Liver (tissue), 9 donors: Measurements from ENCODE around the gene RETREG1. TPM values are rescaled to one million over a fixed set of nuclear protein-coding genes. Genes with fewer than 3 reads are reported as not detected.

Experiments
- DNase-seq: peaks from one replicate; pipeline ENCODE4 v3.0.0-alpha.2; 2017; ENCODE audit warnings: low spot score
- H3K27ac ChIP-seq, 2 donors: one replicate each; pipeline ENCODE4 v1.7.0; 2013; ENCODE audit warnings: inconsistent platforms in 2 of 2, low read length in 2 of 2, control low read depth in 1 of 2, low read depth in 1 of 2, mild to moderate bottlenecking in 1 of 2
- H3K27me3 ChIP-seq, 4 donors: one replicate each; pipeline versions ENCODE4 v1.6.1 to v1.7.0; 2013; ENCODE audit warnings: low read length in 3 of 4, inconsistent platforms in 1 of 4, mild to moderate bottlenecking in 1 of 4, moderate library complexity in 1 of 4; ENCODE audit not compliant: control insufficient read depth in 4 of 4, insufficient read depth in 4 of 4
- H3K36me3 ChIP-seq, 4 donors: one replicate each; pipeline versions ENCODE4 v1.6.1 to v1.7.0; 2013; ENCODE audit warnings: low read length in 3 of 4, mild to moderate bottlenecking in 3 of 4, low read depth in 1 of 4, moderate library complexity in 1 of 4; ENCODE audit not compliant: control insufficient read depth in 4 of 4, insufficient read depth in 3 of 4
- H3K4me1 ChIP-seq, 4 donors: one replicate each; pipeline versions ENCODE4 v1.6.1 to v1.7.0; 2013; ENCODE audit warnings: low read length in 3 of 4, mild to moderate bottlenecking in 3 of 4, moderate library complexity in 1 of 4; ENCODE audit not compliant: control insufficient read depth in 4 of 4, insufficient read depth in 4 of 4
- H3K4me3 ChIP-seq, 3 donors: one replicate each; pipeline versions ENCODE4 v1.6.1 to v1.7.0; 2013; ENCODE audit warnings: low read length in 3 of 3, control low read depth in 1 of 3, low read depth in 1 of 3, mild to moderate bottlenecking in 1 of 3
- H3K9ac ChIP-seq, 2 donors: one replicate each; pipeline ENCODE4 v1.7.0; 2013; ENCODE audit warnings: low read length in 2 of 2, mild to moderate bottlenecking in 2 of 2, moderate library complexity in 2 of 2, control low read depth in 1 of 2, low read depth in 1 of 2
- H3K9me3 ChIP-seq, 4 donors: one replicate each; pipeline versions ENCODE4 v1.6.1 to v1.7.0; 2013; ENCODE audit warnings: low read length in 3 of 4; ENCODE audit not compliant: control insufficient read depth in 4 of 4
- EGR1 ChIP-seq, 2 donors: IDR thresholded peaks; 2 replicates each; pipeline ENCODE4 v1.6.1; 2016 to 2018; ENCODE audit warnings: antibody characterized with exemption in 2 of 2, low read depth in 2 of 2
- FOXA1 ChIP-seq: IDR thresholded peaks from 2 replicates; pipeline ENCODE4 v1.6.1; 2016; ENCODE audit warnings: antibody characterized with exemption
- FOXA2 ChIP-seq: IDR thresholded peaks from 2 replicates; pipeline ENCODE4 v1.6.1; 2016; ENCODE audit warnings: antibody characterized with exemption
- GABPA ChIP-seq, 2 donors: IDR thresholded peaks in 1 of 2; conservative IDR thresholded peaks in 1 of 2; 2 replicates each; pipeline ENCODE4 v1.6.1; 2016; ENCODE audit warnings: antibody characterized with exemption in 2 of 2, mild to moderate bottlenecking in 1 of 2, moderate library complexity in 1 of 2
- HNF4A ChIP-seq, 2 donors: conservative IDR thresholded peaks; 2 replicates each; pipeline ENCODE4 v1.6.1; 2016; ENCODE audit warnings: antibody characterized with exemption in 2 of 2, mild to moderate bottlenecking in 2 of 2
- HNF4G ChIP-seq: IDR thresholded peaks from 2 replicates; pipeline ENCODE4 v1.6.1; 2016; ENCODE audit warnings: antibody characterized with exemption
- JUND ChIP-seq, 2 donors: IDR thresholded peaks; 2 replicates each; pipeline ENCODE4 v1.6.1; 2016; ENCODE audit warnings: antibody characterized with exemption in 2 of 2
- NR2F2 ChIP-seq: IDR thresholded peaks from 2 replicates; pipeline ENCODE4 v1.6.1; 2016; ENCODE audit warnings: antibody characterized with exemption
- RAD21 ChIP-seq, 2 donors: IDR thresholded peaks; 2 replicates each; pipeline ENCODE4 v1.6.1; 2016; ENCODE audit warnings: antibody characterized with exemption in 2 of 2, mild to moderate bottlenecking in 2 of 2
- RXRA ChIP-seq, 2 donors: IDR thresholded peaks; 2 replicates each; pipeline ENCODE4 v1.6.1; 2017 to 2018; ENCODE audit warnings: antibody characterized with exemption in 2 of 2, mild to moderate bottlenecking in 1 of 2
- SP1 ChIP-seq: IDR thresholded peaks from 2 replicates; pipeline ENCODE4 v1.6.1; 2018; ENCODE audit warnings: antibody characterized with exemption, mild to moderate bottlenecking
- TAF1 ChIP-seq: conservative IDR thresholded peaks from 2 replicates; pipeline ENCODE4 v1.6.1; 2016; ENCODE audit warnings: antibody characterized with exemption, mild to moderate bottlenecking
- ZBTB33 ChIP-seq: IDR thresholded peaks from 2 replicates; pipeline ENCODE4 v1.6.1; 2016; ENCODE audit warnings: antibody characterized with exemption
- WGBS: extraction: QIAGEN DNeasy Blood & Tissue Kit; methylation state at CpG from one replicate; pipeline ENCODE4 v1.1.7; 2013; 5-methylcytosine and 5-hydroxymethylcytosine counted together
- polyA plus RNA-seq, 2 donors: library from polyadenylated mRNA; stranded (reverse) in 1 of 2; unstranded in 1 of 2; fragments of 200-250 nt in 1 of 2; fragments of >200 nt in 1 of 2; fragmentation: Nextera tagmentation in 1 of 2; extraction: Ambion mirVana in 1 of 2; gene quantifications; one replicate each; pipeline versions ENCODE4 v1.2.1 to v1.2.3, GENCODE V29; 2013 to 2015
- total RNA-seq, 2 donors: library from RNA; depleted of rRNA; stranded (reverse); fragments of >200 nt; gene quantifications; one replicate each; pipeline ENCODE4 v1.2.3, GENCODE V29; 2014
- TF ChIP-seq, protein P1 (sequence below): IDR thresholded peaks from 2 replicates; pipeline ENCODE4 v1.6.1; 2016; ENCODE audit warnings: antibody characterized with exemption, mild to moderate bottlenecking
- TF ChIP-seq, protein P2 (sequence below): fragments of 150-350 bp; IDR thresholded peaks from 2 replicates; pipeline ENCODE4 v1.5.1; 2017; ENCODE audit warnings: improper control_type of control experiment, low read depth, low read length; ENCODE audit not compliant: missing input control
- TF ChIP-seq, protein P3 (sequence below): IDR thresholded peaks from 2 replicates; pipeline ENCODE4 v1.6.1; 2016; ENCODE audit warnings: antibody characterized with exemption
- donor health status: healthy.
- donor health status: healthy.
- donor health status: healthy.
- donor health status: healthy.
- donor health status: healthy.

The RETREG1 gene
- total and polyA plus RNA-seq, 4 donors = 0.70 to 28.1 (median 4.2) TPM

DNA sequence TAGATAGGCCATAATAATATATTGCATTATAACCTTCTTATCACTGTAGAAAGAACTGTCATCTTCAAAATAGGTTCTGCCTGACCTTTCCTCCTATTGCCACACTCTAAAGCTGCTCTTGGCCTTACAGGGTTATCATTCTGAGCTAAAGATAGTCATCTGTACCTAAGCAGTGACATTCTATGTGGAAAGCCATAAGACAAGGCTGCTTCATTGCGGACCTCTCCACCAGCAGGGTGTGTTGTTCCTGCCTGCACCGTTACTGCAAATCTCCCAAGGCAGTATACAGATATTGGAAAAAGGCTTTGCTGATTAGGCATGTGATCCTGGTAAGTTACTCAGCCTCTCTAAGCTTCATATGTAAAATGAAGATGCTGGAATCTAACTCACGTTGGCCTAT is 159.3 kb downstream of the RETREG1 start (continued):
- TF ChIP-seq, protein P1, sequence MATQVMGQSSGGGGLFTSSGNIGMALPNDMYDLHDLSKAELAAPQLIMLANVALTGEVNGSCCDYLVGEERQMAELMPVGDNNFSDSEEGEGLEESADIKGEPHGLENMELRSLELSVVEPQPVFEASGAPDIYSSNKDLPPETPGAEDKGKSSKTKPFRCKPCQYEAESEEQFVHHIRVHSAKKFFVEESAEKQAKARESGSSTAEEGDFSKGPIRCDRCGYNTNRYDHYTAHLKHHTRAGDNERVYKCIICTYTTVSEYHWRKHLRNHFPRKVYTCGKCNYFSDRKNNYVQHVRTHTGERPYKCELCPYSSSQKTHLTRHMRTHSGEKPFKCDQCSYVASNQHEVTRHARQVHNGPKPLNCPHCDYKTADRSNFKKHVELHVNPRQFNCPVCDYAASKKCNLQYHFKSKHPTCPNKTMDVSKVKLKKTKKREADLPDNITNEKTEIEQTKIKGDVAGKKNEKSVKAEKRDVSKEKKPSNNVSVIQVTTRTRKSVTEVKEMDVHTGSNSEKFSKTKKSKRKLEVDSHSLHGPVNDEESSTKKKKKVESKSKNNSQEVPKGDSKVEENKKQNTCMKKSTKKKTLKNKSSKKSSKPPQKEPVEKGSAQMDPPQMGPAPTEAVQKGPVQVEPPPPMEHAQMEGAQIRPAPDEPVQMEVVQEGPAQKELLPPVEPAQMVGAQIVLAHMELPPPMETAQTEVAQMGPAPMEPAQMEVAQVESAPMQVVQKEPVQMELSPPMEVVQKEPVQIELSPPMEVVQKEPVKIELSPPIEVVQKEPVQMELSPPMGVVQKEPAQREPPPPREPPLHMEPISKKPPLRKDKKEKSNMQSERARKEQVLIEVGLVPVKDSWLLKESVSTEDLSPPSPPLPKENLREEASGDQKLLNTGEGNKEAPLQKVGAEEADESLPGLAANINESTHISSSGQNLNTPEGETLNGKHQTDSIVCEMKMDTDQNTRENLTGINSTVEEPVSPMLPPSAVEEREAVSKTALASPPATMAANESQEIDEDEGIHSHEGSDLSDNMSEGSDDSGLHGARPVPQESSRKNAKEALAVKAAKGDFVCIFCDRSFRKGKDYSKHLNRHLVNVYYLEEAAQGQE = no peak
- no peak for TF ChIP-seq HNF4G
- no peak for TF ChIP-seq TAF1
- no peak for TF ChIP-seq SP1
- TF ChIP-seq FOXA1 = no peak
- no peak for TF ChIP-seq GABPA (IDR thresholded peaks at IDR 0.05 in 1 of 2, conservative IDR thresholded peaks at IDR 0.05 in 1 of 2)
- no peak for TF ChIP-seq RAD21 (IDR thresholded peaks at IDR 0.05)

DNA sequence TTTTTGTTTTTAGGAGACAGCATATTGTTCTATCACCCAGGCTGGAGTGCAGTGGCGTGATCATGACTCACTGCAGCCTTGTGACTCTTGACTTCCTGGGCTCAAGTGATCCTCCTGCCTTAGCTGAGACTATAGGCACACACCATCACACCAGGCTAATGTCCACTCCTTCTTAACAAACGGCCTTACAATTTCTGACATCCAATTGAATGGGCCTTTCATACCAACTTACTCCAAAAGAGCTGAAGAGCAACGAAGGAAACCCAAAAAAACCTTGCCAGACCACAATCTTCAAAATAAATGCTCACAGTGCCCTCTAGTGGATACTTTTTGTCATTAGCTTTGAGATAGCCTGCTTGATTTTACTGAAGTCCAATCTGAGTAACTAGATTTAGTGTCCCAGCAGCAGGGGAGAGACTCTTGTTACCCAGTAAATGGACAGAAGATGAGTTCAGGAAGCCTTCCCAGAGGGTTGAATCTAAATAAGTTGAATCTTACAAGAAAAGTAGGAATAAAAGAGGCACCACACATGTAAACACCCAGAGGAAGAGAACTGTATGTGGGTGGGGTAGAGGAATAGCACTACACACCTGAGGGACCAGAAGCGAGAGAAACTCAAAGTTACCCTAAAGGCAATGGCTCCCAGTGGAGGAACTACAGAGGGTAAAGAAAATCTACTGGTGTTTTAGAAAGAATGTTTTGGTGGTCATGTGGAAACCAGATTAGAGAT is 160.5 kb downstream of the RETREG1 start:
- no peak for DNase-seq
- H3K27me3 ChIP-seq = no peaks in the 10 kb centered on the region
- H3K36me3 ChIP-seq = peaks cover 15 to 75% (median 45%) of the 10 kb centered on the region in 4 donors
- H3K4me1 ChIP-seq = peaks cover 0 to 11% (median 4%) of the 10 kb centered on the region in 4 donors
- WGBS = 42% methylated on average over 4 of the region's 4 CpGs
- H3K27ac ChIP-seq = no peak overlapping the region
- H3K4me3 ChIP-seq = no peak overlapping the region
- H3K9ac ChIP-seq = peak overlapping the region in 1 of 2 donors; percentile 6
- no peaks in the 10 kb centered on the region for H3K9me3 ChIP-seq
- TF ChIP-seq HNF4A (conservative IDR thresholded peaks at IDR 0.05) (peak in 1 of 2 donors; percentile 24), FOXA2 (no peak), RAD21 (IDR thresholded peaks at IDR 0.05) (peak; percentile 71 to 79)
- TF ChIP-seq, protein P2, sequence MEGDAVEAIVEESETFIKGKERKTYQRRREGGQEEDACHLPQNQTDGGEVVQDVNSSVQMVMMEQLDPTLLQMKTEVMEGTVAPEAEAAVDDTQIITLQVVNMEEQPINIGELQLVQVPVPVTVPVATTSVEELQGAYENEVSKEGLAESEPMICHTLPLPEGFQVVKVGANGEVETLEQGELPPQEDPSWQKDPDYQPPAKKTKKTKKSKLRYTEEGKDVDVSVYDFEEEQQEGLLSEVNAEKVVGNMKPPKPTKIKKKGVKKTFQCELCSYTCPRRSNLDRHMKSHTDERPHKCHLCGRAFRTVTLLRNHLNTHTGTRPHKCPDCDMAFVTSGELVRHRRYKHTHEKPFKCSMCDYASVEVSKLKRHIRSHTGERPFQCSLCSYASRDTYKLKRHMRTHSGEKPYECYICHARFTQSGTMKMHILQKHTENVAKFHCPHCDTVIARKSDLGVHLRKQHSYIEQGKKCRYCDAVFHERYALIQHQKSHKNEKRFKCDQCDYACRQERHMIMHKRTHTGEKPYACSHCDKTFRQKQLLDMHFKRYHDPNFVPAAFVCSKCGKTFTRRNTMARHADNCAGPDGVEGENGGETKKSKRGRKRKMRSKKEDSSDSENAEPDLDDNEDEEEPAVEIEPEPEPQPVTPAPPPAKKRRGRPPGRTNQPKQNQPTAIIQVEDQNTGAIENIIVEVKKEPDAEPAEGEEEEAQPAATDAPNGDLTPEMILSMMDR = peak; percentile 67

GRCh38 chr5:16455668-16456067 is 161.1 kb downstream of the RETREG1 start:
- DNase-seq = no peak
- no peak for TF ChIP-seq RAD21 (IDR thresholded peaks at IDR 0.05)
- TF ChIP-seq EGR1 (IDR thresholded peaks at IDR 0.05; ENCODE audit: low read depth in 2 of 2) = no peak
- TF ChIP-seq FOXA2 = no peak
- TF ChIP-seq NR2F2 = no peak
- TF ChIP-seq, protein P3, sequence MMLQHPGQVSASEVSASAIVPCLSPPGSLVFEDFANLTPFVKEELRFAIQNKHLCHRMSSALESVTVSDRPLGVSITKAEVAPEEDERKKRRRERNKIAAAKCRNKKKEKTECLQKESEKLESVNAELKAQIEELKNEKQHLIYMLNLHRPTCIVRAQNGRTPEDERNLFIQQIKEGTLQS = no peak
- no peak for TF ChIP-seq JUND (IDR thresholded peaks at IDR 0.05)
- no peak for TF ChIP-seq HNF4A (conservative IDR thresholded peaks at IDR 0.05)
- no peak for TF ChIP-seq TAF1
- TF ChIP-seq, protein P1 = no peak
- TF ChIP-seq ZBTB33 = no peak
- no peak for TF ChIP-seq HNF4G
- TF ChIP-seq RXRA (IDR thresholded peaks at IDR 0.05) = no peak
- no peak overlapping the region for H3K9ac ChIP-seq
- peaks cover 15 to 75% (median 46%) of the 10 kb centered on the region in 4 donors for H3K36me3 ChIP-seq
- 87% methylated on average over 5 of the region's 5 CpGs for WGBS
- H3K9me3 ChIP-seq = no peaks in the 10 kb centered on the region
- H3K27ac ChIP-seq = no peak overlapping the region
- H3K4me3 ChIP-seq = no peak overlapping the region
- H3K27me3 ChIP-seq = no peaks in the 10 kb centered on the region
- peaks cover 0 to 11% (median 4%) of the 10 kb centered on the region in 4 donors for H3K4me1 ChIP-seq
